HCT116 (cell line): ENCODE results near the gene IRF2BP2. TPM values are rescaled to one million over a fixed set of nuclear protein-coding genes. Genes with fewer than 3 reads are reported as not detected.
A peak's percentile ranks its signal among the peaks of the same experiment; 100 is the strongest.

Experiments
- ATAC-seq: fragments of 200-7000 bp; cut with Tn5 transposase; 2 replicates; pipeline ENCODE4 v1.9.1; 2020; ENCODE audit warnings: mild to moderate bottlenecking, moderate library complexity
- BruUV-seq: library from RNA; stranded (reverse); fragments of 400-500 nt; replicated peaks from 2 replicates; lab custom pipeline; 2021; lab: Mats Ljungman, UMichigan
- CTCF ChIA-PET: fragments of 300-600 bp; sonication (Branson Sonifier 250); formaldehyde crosslinking; loops from one replicate; lab custom pipeline; 2021; ENCODE audit warnings: antibody characterized with exemption; lab: Charles Lee
- POLR2A ChIA-PET: fragments of 300-600, 350-600 bp; sonication (Branson Sonifier 250); formaldehyde crosslinking; loops from one replicate; lab custom pipeline; 2021; ENCODE audit warnings: antibody characterized with exemption; lab: Charles Lee
- RAD21 ChIA-PET, 2 experiments: fragments of 300-600 bp; sonication (Branson Sonifier 250); formaldehyde crosslinking; loops; one replicate each; lab custom pipeline; 2023; ENCODE audit warnings: low total read pairs in 2 of 2; ENCODE audit not compliant: uncharacterized antibody in 2 of 2, unreplicated experiment in 2 of 2, low non-redundant PET in 1 of 2; lab: Charles Lee
- DNase-seq: peaks from one replicate; pipeline ENCODE4 v3.0.0-alpha.2; 2010; ENCODE audit warnings: low read depth, low spot score
- H2AFZ ChIP-seq: fragments of 200-600 bp; shearing (Covaris generic), sonication (generic); 2 replicates; pipeline ENCODE4 v1.6.1; 2017; ENCODE audit warnings: low read depth, mixed run types, mixed read lengths, antibody characterized with exemption, low read length; ENCODE audit not compliant: poor library complexity, severe bottlenecking
- H3K27ac ChIP-seq: 2 replicates; pipeline ENCODE4 v1.5.1; 2012; ENCODE audit warnings: low read depth, low read length
- H3K27me3 ChIP-seq: fragments of 200-600 bp; sonication (generic); 2 replicates; pipeline ENCODE4 v1.6.1; 2016; ENCODE audit warnings: mixed run types, low read length, mixed read lengths; ENCODE audit not compliant: insufficient read depth
- H3K36me3 ChIP-seq, 2 experiments: fragments of 200-500 bp in 1 of 2; fragments of 200-600 bp in 1 of 2; sonication (Bioruptor generic) in 1 of 2; sonication (generic) in 1 of 2; 2 replicates each; pipeline versions ENCODE4 v1.5.1 to v1.6.1; 2014 to 2016; ENCODE audit warnings: low read length in 2 of 2, inconsistent platforms in 1 of 2, mixed read lengths in 1 of 2, mixed run types in 1 of 2; ENCODE audit not compliant: insufficient read depth in 2 of 2, control insufficient read depth in 1 of 2
- H3K4me1 ChIP-seq, 2 experiments: fragments of 200-600 bp in 1 of 2; sonication (generic) in 1 of 2; 2 replicates each; pipeline versions ENCODE4 v1.5.1 to v1.6.1; 2012 to 2017; ENCODE audit warnings: low read length in 2 of 2, inconsistent platforms in 1 of 2, mild to moderate bottlenecking in 1 of 2, mixed read lengths in 1 of 2, mixed run types in 1 of 2, moderate library complexity in 1 of 2; ENCODE audit not compliant: insufficient read depth in 2 of 2, control insufficient read depth in 1 of 2
- H3K4me2 ChIP-seq: fragments of 200-600 bp; sonication (generic); 2 replicates; pipeline ENCODE4 v1.6.1; 2017; ENCODE audit warnings: mixed run types, low read length, mixed read lengths
- H3K4me3 ChIP-seq, 2 experiments: fragments of 200-600 bp in 1 of 2; sonication (generic) in 1 of 2; replicated peaks in 1 of 2; 2 replicates each; pipeline ENCODE4 v1.5.1; 2011 to 2016; ENCODE audit warnings: low read length in 2 of 2, control low read depth in 1 of 2, low read depth in 1 of 2, mild to moderate bottlenecking in 1 of 2, mixed read lengths in 1 of 2, mixed run types in 1 of 2
- H3K79me2 ChIP-seq: fragments of 200-600 bp; sonication (generic); 2 replicates; pipeline ENCODE4 v1.6.1; 2017; ENCODE audit warnings: mild to moderate bottlenecking, mixed run types, low read length, moderate library complexity, mixed read lengths; ENCODE audit not compliant: insufficient read depth
- H3K9ac ChIP-seq: fragments of 200-600 bp; sonication (generic); 2 replicates; pipeline ENCODE4 v1.6.1; 2016; ENCODE audit warnings: low read length, mixed read lengths
- H3K9me2 ChIP-seq: fragments of 200-600 bp; sonication (generic), shearing (Covaris generic); 2 replicates; pipeline ENCODE4 v1.6.1; 2017; ENCODE audit warnings: mixed run types, mild to moderate bottlenecking, moderate library complexity; ENCODE audit not compliant: insufficient read depth
- H3K9me3 ChIP-seq, 2 experiments: fragments of 200-500 bp in 1 of 2; fragments of 200-600 bp in 1 of 2; sonication (Bioruptor generic) in 1 of 2; sonication (generic) in 1 of 2; 2 replicates each; pipeline ENCODE4 v1.6.1; 2014 to 2017; ENCODE audit warnings: low read length in 2 of 2, mixed read lengths in 2 of 2, inconsistent platforms in 1 of 2, low read depth in 1 of 2, mild to moderate bottlenecking in 1 of 2, mixed run types in 1 of 2, moderate library complexity in 1 of 2; ENCODE audit not compliant: control insufficient read depth in 1 of 2, insufficient read depth in 1 of 2
- H4K20me1 ChIP-seq: fragments of 200-600 bp; sonication (generic), shearing (Covaris generic); 2 replicates; pipeline ENCODE4 v1.6.1; 2017; ENCODE audit warnings: mixed run types, mild to moderate bottlenecking, moderate library complexity; ENCODE audit not compliant: insufficient read depth
- POLR2AphosphoS5 ChIP-seq: IDR thresholded peaks from 2 replicates; pipeline ENCODE4 v1.6.1; 2011; ENCODE audit warnings: mild to moderate bottlenecking, low read depth, low read length, moderate library complexity
- intact Hi-C: fragments of 100-400 bp; cut with micrococcal nuclease; formaldehyde crosslinking; loops from 2 replicates; pipeline ENCODE4 v1.10.0; 2022
- total RNA-seq: library from RNA; stranded (reverse); gene quantifications from one replicate; pipeline ENCODE4 v1.2.1, GENCODE V29; 2021; ENCODE audit not compliant: unreplicated experiment
- TF ChIP-seq, protein P1 (sequence below), 3 experiments: fragments of 200-600 bp in 1 of 3; sonication (generic) in 1 of 3; IDR thresholded peaks in 2 of 3; conservative IDR thresholded peaks in 1 of 3; 2 replicates each; pipeline ENCODE4 v1.5.1; 2012 to 2017; ENCODE audit warnings: low read depth in 2 of 3, low read length in 2 of 3, antibody characterized with exemption in 1 of 3, borderline replicate concordance in 1 of 3, control low read depth in 1 of 3, mild to moderate bottlenecking in 1 of 3, mixed read lengths in 1 of 3, mixed run types in 1 of 3, moderate library complexity in 1 of 3; ENCODE audit not compliant: insufficient read depth in 1 of 3

The IRF2BP2 gene
- total RNA-seq, 1 experiment from 2014 or later = 61.3 TPM

DNA sequence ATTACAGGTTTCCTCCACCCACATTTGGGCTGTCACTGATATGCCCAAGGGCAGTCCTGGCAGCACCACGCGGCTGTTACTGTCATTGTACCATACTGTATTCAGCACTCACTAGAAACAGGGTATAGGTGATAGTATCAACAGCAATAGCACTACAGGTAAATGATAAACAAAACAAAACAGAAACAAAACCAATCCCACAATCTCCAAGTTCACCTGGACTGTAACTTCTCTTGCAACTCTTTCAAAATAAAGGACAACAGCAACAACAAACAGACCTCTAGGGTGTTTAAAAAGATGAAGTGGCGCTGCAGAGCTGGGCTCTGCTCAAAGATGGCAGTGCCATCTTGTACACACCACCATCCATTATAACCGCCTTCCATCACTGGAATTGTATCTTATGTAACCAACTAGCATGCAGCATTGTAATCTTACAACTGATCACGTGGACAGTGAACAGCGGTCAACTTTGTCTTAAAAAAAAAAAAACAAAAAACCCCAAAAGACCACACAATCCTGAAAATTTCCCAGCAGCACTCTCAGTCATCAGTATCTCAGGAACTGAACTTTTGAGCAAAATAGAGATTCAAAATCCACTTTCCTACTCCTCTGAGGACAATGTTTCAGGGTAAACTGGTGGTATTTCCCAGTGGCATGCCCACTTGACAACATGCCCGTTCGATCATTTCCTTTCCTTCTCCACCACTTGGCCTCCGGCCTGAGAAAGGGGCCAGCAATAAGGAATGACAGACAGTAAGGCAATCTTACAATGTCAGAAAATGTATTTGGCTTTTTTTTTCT is 3.8 kb downstream of the IRF2BP2 start:
- DNase-seq = no peak
- 0 out of 2 replicates have a peak overlapping the region, but pooled peaks have one; percentile 0 for H3K9ac ChIP-seq
- RAD21 ChIA-PET = no interaction called here

More for the DNA sequence above, 3.8 kb downstream of the IRF2BP2 start:
- no peak overlapping the region for H2AFZ ChIP-seq
- H3K79me2 ChIP-seq = peaks cover 64% of the 10 kb centered on the region
- CTCF ChIA-PET = no interaction called here
- no peak for ATAC-seq
- H3K27ac ChIP-seq = no peak overlapping the region
- peaks cover 66 to 84% of the 10 kb centered on the region in 2 experiments for H3K4me1 ChIP-seq
- TF ChIP-seq POLR2AphosphoS5 = peak; percentile 16; the same call in 1 of the 2 replicates
- TF ChIP-seq, protein P1, sequence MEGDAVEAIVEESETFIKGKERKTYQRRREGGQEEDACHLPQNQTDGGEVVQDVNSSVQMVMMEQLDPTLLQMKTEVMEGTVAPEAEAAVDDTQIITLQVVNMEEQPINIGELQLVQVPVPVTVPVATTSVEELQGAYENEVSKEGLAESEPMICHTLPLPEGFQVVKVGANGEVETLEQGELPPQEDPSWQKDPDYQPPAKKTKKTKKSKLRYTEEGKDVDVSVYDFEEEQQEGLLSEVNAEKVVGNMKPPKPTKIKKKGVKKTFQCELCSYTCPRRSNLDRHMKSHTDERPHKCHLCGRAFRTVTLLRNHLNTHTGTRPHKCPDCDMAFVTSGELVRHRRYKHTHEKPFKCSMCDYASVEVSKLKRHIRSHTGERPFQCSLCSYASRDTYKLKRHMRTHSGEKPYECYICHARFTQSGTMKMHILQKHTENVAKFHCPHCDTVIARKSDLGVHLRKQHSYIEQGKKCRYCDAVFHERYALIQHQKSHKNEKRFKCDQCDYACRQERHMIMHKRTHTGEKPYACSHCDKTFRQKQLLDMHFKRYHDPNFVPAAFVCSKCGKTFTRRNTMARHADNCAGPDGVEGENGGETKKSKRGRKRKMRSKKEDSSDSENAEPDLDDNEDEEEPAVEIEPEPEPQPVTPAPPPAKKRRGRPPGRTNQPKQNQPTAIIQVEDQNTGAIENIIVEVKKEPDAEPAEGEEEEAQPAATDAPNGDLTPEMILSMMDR (IDR thresholded peaks at IDR 0.05 in 2 of 3, conservative IDR thresholded peaks at IDR 0.05 in 1 of 3; ENCODE audit: borderline replicate concordance in 1 of 3, insufficient read depth in 1 of 3, low read depth in 2 of 3, low read length in 2 of 3) = no peak
- H3K4me3 ChIP-seq = no peak overlapping the region
- peak overlapping the region; percentile 60 for H3K4me2 ChIP-seq
- intact Hi-C loops = no loop called here
- BruUV-seq = no TSS peak
- H3K9me3 ChIP-seq = no peaks in the 10 kb centered on the region
- peaks cover 0 to 10% of the 10 kb centered on the region in 2 experiments; a peak in 1 of 4 replicates for H3K36me3 ChIP-seq
- no peaks in the 10 kb centered on the region for H3K27me3 ChIP-seq
- H4K20me1 ChIP-seq = peaks cover 8% of the 10 kb centered on the region; the same call in 1 of the 2 replicates
- POLR2A ChIA-PET = no interaction called here
- H3K9me2 ChIP-seq = no peaks in the 10 kb centered on the region
